ENCODE results near the gene GOSR1. TPM values are rescaled to one million over a fixed set of nuclear protein-coding genes. Genes with fewer than 3 reads are reported as not detected.
A peak's percentile ranks its signal among the peaks of the same experiment; 100 is the strongest.

Gene GOSR1
- 53.8 and 56.7 TPM in 2 replicates for total RNA-seq
- long read RNA-seq, full-length matches to known transcripts = 16 of 36 reads
- long read RNA-seq, partial matches to known transcripts = 0 of 36 reads
- long read RNA-seq, other reads (novel, unspliced or antisense) = 20 of 36 reads

DNA sequence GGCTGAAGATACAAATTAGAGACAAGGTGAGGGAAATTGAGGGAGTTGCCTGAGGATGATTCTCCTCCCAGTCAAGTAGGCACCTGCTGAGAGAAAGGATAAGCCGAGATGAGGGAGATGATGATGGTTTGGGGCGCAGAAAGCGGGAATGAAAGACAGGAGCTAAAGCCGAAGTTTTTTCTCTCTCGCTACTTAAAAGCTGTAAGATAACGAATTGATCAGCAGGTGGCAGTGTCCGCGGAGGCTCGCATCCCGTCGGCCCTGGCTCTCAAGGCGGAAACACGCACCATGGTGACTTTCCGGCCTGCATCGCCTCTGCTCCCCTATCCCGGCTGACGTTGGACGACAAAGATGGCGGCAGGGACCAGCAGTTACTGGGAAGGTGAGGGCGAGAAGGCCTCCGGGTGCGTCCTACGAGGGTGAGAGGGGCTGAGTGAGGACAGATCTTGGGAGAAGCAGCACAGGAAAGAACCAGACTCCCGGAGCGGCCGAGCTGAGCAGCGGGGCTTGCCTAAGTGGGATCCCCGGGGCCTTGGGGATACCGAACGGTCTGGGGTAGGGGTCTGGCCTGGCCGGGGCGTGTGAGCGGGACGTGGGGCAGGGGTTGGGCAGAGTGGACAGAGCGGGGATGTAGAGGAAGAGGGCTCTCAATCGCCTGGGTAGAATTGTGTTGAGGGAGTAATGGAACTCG, at the start of gene GOSR1:
Gene GOSR1 (plus strand): TSS at position 326 of the 691 bp plus-strand sequence. CDS start 26 bp downstream, at position 352.
- Mint-ChIP-seq H3K4me1 (peaks cover 19% of the 10 kb centered on the region), H3K36me3 (ENCODE audit: low read depth) (no peaks in the 10 kb centered on the region), H3K4me3 (peak within 1 kb of the TSS; percentile 98), H3K27ac (ENCODE audit: unreplicated experiment) (peak within 1 kb of the TSS; percentile 98), H3K9me3 (no peaks in the 10 kb centered on the region), H3K27me3 (ENCODE audit: low read depth) (peaks cover 2% of the 10 kb centered on the region)
- TF ChIP-seq, protein P1, sequence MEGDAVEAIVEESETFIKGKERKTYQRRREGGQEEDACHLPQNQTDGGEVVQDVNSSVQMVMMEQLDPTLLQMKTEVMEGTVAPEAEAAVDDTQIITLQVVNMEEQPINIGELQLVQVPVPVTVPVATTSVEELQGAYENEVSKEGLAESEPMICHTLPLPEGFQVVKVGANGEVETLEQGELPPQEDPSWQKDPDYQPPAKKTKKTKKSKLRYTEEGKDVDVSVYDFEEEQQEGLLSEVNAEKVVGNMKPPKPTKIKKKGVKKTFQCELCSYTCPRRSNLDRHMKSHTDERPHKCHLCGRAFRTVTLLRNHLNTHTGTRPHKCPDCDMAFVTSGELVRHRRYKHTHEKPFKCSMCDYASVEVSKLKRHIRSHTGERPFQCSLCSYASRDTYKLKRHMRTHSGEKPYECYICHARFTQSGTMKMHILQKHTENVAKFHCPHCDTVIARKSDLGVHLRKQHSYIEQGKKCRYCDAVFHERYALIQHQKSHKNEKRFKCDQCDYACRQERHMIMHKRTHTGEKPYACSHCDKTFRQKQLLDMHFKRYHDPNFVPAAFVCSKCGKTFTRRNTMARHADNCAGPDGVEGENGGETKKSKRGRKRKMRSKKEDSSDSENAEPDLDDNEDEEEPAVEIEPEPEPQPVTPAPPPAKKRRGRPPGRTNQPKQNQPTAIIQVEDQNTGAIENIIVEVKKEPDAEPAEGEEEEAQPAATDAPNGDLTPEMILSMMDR (conservative IDR thresholded peaks at IDR 0.05) = peak; percentile 84
- peak; percentile 88 for DNase-seq (ENCODE audit: low read depth, low spot score)

DNA sequence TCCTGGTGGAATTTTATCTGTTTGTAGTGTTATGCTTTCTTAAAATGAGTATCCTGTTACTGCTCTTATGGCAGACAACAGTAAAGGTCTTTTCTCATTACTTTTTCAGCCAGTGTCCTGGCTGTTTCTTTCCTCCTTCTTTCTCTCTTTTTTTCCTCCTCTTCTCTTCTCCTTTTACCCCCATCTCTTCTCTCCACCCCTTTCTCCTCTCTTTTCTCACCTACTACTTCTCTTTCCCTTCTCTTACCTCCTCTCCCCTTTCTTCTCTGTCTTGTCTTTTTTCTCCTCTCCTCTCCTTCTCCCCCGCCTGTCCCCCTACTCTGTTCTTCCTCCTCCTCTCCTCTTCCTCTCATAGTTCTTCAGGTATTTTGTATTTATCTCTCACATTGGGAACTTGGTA, 49.6 kb upstream of the GOSR1 start:
- DNase-seq (ENCODE audit: low read depth, low spot score) = no peak
- H3K36me3 Mint-ChIP-seq (ENCODE audit: low read depth) = peaks cover 16% of the 10 kb centered on the region
- no peak overlapping the region for H3K27ac Mint-ChIP-seq (ENCODE audit: unreplicated experiment)
- no peaks in the 10 kb centered on the region for H3K9me3 Mint-ChIP-seq
- H3K4me3 Mint-ChIP-seq = no peak overlapping the region
- H3K27me3 Mint-ChIP-seq (ENCODE audit: low read depth) = no peaks in the 10 kb centered on the region
- TF ChIP-seq, protein P1 (conservative IDR thresholded peaks at IDR 0.05) = no peak
- no peaks in the 10 kb centered on the region for H3K4me1 Mint-ChIP-seq

DNA sequence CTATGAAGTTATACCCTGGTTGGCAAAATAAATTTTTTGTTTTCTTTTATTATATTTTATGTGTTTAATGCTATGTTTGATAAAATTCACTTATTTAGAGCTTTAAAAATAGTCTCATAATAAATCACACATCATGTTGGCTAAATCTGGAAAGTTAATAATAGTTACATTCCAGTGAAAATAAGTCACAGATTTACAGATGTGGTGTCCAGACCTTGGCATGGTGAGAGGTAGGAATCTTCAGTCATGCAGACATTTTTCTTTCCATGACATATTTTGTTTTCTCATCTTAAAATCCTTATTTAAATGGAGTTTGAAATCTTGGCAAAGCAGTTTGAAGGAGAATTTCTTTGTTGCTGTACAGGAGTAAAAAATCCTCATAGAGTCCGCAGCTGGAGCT, 48.1 kb upstream of the GOSR1 start:
- H3K9me3 Mint-ChIP-seq = no peaks in the 10 kb centered on the region
- no peak overlapping the region for H3K27ac Mint-ChIP-seq (ENCODE audit: unreplicated experiment)
- H3K4me3 Mint-ChIP-seq = no peak overlapping the region
- H3K36me3 Mint-ChIP-seq (ENCODE audit: low read depth) = peaks cover 22% of the 10 kb centered on the region
- H3K27me3 Mint-ChIP-seq (ENCODE audit: low read depth) = no peaks in the 10 kb centered on the region
- H3K4me1 Mint-ChIP-seq = no peaks in the 10 kb centered on the region
- TF ChIP-seq, protein P1 (conservative IDR thresholded peaks at IDR 0.05) = no peak
- no peak for DNase-seq (ENCODE audit: low read depth, low spot score)

DNA sequence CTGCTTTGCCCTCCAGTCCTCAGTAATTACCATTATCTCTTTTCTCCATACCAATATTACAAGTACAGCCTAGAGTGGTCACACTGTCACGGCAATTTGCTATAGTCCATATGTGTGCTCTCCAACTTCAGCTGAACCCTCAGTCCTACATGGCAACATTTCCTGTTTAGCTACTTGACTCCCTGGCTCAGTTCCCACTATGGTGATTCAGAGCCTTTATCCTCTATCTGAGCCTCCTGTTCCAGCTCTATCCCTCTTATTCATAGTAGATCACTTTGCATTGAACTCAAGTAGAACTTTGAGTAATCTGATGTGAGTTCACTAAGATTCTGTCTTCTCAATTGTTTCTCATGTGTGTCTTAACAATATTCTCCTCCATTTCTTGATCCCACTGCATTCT, 43.7 kb upstream of the GOSR1 start:
- Mint-ChIP-seq H3K27me3 (ENCODE audit: low read depth) (no peaks in the 10 kb centered on the region), H3K4me1 (no peaks in the 10 kb centered on the region), H3K27ac (ENCODE audit: unreplicated experiment) (no peak overlapping the region), H3K9me3 (no peaks in the 10 kb centered on the region), H3K36me3 (ENCODE audit: low read depth) (peaks cover 28% of the 10 kb centered on the region), H3K4me3 (no peak overlapping the region)
- TF ChIP-seq, protein P1 (conservative IDR thresholded peaks at IDR 0.05) = no peak
- DNase-seq (ENCODE audit: low read depth, low spot score) = no peak

DNA sequence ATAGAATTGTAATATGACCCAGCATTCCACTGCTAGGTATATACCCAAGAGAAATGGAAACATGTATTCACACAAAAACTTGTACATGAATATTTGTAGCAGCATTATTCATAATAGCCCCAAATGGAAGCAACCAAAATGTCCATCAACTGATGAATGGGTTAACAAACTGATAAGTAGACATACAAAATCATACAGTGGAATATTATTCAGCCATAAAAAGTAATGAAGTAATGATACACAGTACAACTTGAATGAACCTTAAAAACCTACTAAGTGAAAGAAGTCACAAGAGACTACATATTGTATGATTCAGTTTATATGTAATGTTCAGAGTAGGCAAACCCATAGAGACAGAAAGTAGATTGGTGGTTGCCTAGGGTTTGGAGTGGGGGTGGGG, 40.5 kb upstream of the GOSR1 start:
- TF ChIP-seq, protein P1 (conservative IDR thresholded peaks at IDR 0.05) = no peak
- H3K9me3 Mint-ChIP-seq = no peaks in the 10 kb centered on the region
- DNase-seq (ENCODE audit: low read depth, low spot score) = no peak
- no peak overlapping the region for H3K4me3 Mint-ChIP-seq
- no peaks in the 10 kb centered on the region for H3K4me1 Mint-ChIP-seq
- H3K27ac Mint-ChIP-seq (ENCODE audit: unreplicated experiment) = no peak overlapping the region
- peaks cover 26% of the 10 kb centered on the region for H3K36me3 Mint-ChIP-seq (ENCODE audit: low read depth)
- no peaks in the 10 kb centered on the region for H3K27me3 Mint-ChIP-seq (ENCODE audit: low read depth)
